PC-9 (cell line): ENCODE results near the gene CYP39A1. TPM values are rescaled to one million over a fixed set of nuclear protein-coding genes. Genes with fewer than 3 reads are reported as not detected.

Experiments used
- BruUV-seq: library from RNA; stranded (reverse); fragments of 400-500 nt; replicated peaks from 2 replicates; lab custom pipeline; 2021; lab: Mats Ljungman, UMichigan
- CTCF ChIA-PET: fragments of 300-600 bp; sonication (Branson Sonifier 250); formaldehyde crosslinking; loops from one replicate; lab custom pipeline; 2022; ENCODE audit warnings: antibody characterized with exemption; lab: Charles Lee
- POLR2A ChIA-PET: fragments of 300-600 bp; sonication (Branson Sonifier 250); formaldehyde crosslinking; loops from one replicate; lab custom pipeline; 2022; ENCODE audit warnings: antibody characterized with exemption; ENCODE audit not compliant: unreplicated experiment; lab: Charles Lee
- DNase-seq, 2 experiments: peaks; one replicate each; pipeline versions ENCODE4 v3.0.0 to v3.0.0-alpha.2; 2015 to 2022; ENCODE audit warnings: mixed read lengths in 1 of 2
- H2AFZ ChIP-seq: fragments of 200-600 bp; sonication (generic); 2 replicates; pipeline ENCODE4 v1.8.1; 2017; ENCODE audit warnings: antibody characterized with exemption
- H3F3A ChIP-seq: fragments of 200-600 bp; sonication (generic); 2 replicates; pipeline ENCODE4 v1.8.1; 2017; ENCODE audit warnings: antibody characterized with exemption, mild to moderate bottlenecking, low read depth; ENCODE audit not compliant: insufficient read depth
- H3K27ac ChIP-seq: fragments of 200-600 bp; sonication (generic); 2 replicates; pipeline ENCODE4 v1.6.1; 2016; ENCODE audit warnings: mixed run types
- H3K27me3 ChIP-seq: fragments of 200-600 bp; sonication (generic); 2 replicates; pipeline ENCODE4 v1.6.1; 2016; ENCODE audit warnings: low read depth, mixed run types; ENCODE audit not compliant: insufficient read depth
- H3K36me3 ChIP-seq: fragments of 200-600 bp; sonication (generic); 2 replicates; pipeline ENCODE4 v1.6.1; 2016; ENCODE audit warnings: low read depth, mixed run types
- H3K4me1 ChIP-seq: fragments of 200-600 bp; sonication (generic); replicated peaks from 2 replicates; pipeline ENCODE4 v1.6.1; 2016; ENCODE audit warnings: mixed run types; ENCODE audit not compliant: insufficient read depth
- H3K4me2 ChIP-seq: fragments of 200-600 bp; sonication (generic); 2 replicates; pipeline ENCODE4 v1.6.1; 2017; ENCODE audit warnings: mixed run types
- H3K4me3 ChIP-seq: fragments of 200-600 bp; sonication (generic); 2 replicates; pipeline ENCODE4 v1.6.1; 2016; ENCODE audit warnings: mixed run types
- H3K79me2 ChIP-seq: fragments of 200-600 bp; sonication (generic); 2 replicates; pipeline ENCODE4 v1.6.1; 2017; ENCODE audit warnings: low read depth, mixed run types
- H3K9me2 ChIP-seq: fragments of 200-600 bp; sonication (generic); 2 replicates; pipeline ENCODE4 v1.8.1; 2017; ENCODE audit warnings: mild to moderate bottlenecking; ENCODE audit not compliant: insufficient read depth
- H3K9me3 ChIP-seq: fragments of 200-600 bp; sonication (generic); 2 replicates; pipeline ENCODE4 v1.8.1; 2016; ENCODE audit warnings: low read depth; ENCODE audit not compliant: insufficient read depth
- H4K20me1 ChIP-seq: fragments of 200-600 bp; sonication (generic); 2 replicates; pipeline ENCODE4 v1.8.1; 2017; ENCODE audit not compliant: insufficient read depth
- EZH2 ChIP-seq: fragments of 200-600 bp; sonication (generic); IDR thresholded peaks from 2 replicates; pipeline ENCODE4 v1.8.0; 2017; ENCODE audit warnings: antibody characterized with exemption, low read depth
- intact Hi-C: fragments of 100-400 bp; cut with micrococcal nuclease; formaldehyde crosslinking; loops from one replicate; pipeline ENCODE4 v1.10.0; 2022; ENCODE audit not compliant: unreplicated experiment
- total RNA-seq: library from RNA; stranded (reverse); gene quantifications from 2 replicates; pipeline ENCODE4 v1.2.3, GENCODE V29; 2021
- TF ChIP-seq, protein P1 (sequence below): fragments of 200-600 bp; sonication (generic); conservative IDR thresholded peaks from 2 replicates; pipeline ENCODE4 v1.6.1; 2017; ENCODE audit warnings: mixed run types, antibody characterized with exemption, mild to moderate bottlenecking, moderate library complexity

The CYP39A1 gene
- total RNA-seq, 1 experiment from 2014 or later, result 5.6 TPM

DNA sequence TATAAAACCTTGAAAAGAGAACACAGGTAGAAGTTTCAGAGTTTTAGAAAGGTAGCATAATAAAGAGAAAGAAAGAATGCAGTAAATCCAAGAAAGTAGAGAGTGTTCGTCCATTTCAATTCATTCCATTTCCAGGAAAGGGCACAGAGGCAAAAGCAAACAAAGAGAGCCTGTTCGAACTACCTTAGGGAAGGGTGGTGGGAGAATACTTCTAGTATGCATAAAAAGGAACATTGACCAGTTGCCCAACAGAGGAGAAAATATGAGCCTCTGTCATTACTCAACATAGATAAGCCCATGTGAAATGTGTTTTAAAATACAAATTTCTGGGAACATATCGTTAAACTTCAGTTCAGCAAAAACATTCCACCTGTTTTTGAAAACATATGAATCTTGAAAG is 60.6 kb downstream of the CYP39A1 start:
- no peak overlapping the region for H2AFZ ChIP-seq
- intact Hi-C loops, result no loop called here
- no TSS peak for BruUV-seq

DNA sequence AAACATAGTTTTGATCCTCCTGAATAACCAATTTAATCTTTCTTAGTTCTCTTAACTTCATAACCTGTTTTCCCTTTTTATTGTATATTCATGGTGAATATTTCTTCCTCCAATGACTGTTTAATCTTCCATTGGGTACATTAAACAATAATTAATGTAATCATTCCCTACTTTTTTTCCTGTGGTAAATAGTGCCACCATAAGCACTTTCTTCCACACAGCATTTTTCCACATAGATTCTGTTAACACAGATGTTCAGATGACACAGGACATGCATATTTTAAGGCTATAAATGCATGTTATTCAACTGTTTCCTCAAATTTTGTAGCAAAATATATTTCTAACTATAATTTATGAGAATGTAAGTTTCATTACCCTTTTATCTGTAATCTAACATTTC is 61.9 kb downstream of the CYP39A1 start:
- DNase-seq, result no peak
- no peaks in the 10 kb centered on the region for H3K4me1 ChIP-seq
- TF ChIP-seq, protein P1, sequence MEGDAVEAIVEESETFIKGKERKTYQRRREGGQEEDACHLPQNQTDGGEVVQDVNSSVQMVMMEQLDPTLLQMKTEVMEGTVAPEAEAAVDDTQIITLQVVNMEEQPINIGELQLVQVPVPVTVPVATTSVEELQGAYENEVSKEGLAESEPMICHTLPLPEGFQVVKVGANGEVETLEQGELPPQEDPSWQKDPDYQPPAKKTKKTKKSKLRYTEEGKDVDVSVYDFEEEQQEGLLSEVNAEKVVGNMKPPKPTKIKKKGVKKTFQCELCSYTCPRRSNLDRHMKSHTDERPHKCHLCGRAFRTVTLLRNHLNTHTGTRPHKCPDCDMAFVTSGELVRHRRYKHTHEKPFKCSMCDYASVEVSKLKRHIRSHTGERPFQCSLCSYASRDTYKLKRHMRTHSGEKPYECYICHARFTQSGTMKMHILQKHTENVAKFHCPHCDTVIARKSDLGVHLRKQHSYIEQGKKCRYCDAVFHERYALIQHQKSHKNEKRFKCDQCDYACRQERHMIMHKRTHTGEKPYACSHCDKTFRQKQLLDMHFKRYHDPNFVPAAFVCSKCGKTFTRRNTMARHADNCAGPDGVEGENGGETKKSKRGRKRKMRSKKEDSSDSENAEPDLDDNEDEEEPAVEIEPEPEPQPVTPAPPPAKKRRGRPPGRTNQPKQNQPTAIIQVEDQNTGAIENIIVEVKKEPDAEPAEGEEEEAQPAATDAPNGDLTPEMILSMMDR, result no peak
- no peak for TF ChIP-seq EZH2

More for the DNA sequence above, 60.6 kb downstream of the CYP39A1 start:
- Histone ChIP-seq H3K9me2 (no peaks in the 10 kb centered on the region), H3K9me3 (no peaks in the 10 kb centered on the region), H3K27ac (no peak overlapping the region), H3K79me2 (no peaks in the 10 kb centered on the region), H3F3A (no peaks in the 10 kb centered on the region), H3K27me3 (no peaks in the 10 kb centered on the region), H3K36me3 (no peaks in the 10 kb centered on the region), H4K20me1 (no peaks in the 10 kb centered on the region), H3K4me2 (no peak overlapping the region), H3K4me3 (no peak overlapping the region), H3K4me1 (no peaks in the 10 kb centered on the region)
- TF ChIP-seq, protein P1, result no peak
- no peak for TF ChIP-seq EZH2
- POLR2A ChIA-PET, result no interaction called here
- DNase-seq, result no peak
- CTCF ChIA-PET, result no interaction called here

DNA sequence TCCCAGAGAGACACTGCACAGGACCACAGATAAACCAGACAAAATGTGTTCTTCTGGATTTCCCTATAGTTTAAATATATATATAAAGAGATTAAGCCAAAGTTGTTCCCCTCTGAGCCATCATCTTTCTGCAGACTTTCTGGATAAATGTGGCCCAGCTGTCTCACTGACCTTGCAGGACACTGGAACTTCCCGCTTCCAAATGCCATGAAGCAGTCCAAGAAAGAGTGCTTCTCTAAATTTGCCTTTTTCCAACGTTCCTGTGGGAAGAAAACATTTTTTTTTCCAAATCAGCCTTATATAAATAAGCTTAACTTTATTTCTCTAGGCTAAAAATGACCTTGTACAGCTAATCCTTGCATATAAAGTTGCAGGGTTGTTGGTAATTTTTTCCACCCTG is 65.7 kb downstream of the CYP39A1 start:
- Histone ChIP-seq H4K20me1 (no peaks in the 10 kb centered on the region), H3F3A (no peaks in the 10 kb centered on the region), H3K36me3 (no peaks in the 10 kb centered on the region), H2AFZ (no peak overlapping the region), H3K9me3 (no peaks in the 10 kb centered on the region), H3K4me3 (no peak overlapping the region), H3K79me2 (no peaks in the 10 kb centered on the region), H3K4me2 (no peak overlapping the region), H3K4me1 (peaks cover 7% of the 10 kb centered on the region; the same call in 1 of the 2 replicates), H3K27me3 (no peaks in the 10 kb centered on the region), H3K9me2 (no peaks in the 10 kb centered on the region), H3K27ac (no peak overlapping the region)
- BruUV-seq, result no TSS peak
- CTCF ChIA-PET, result no interaction called here
- DNase-seq, result no peak
- intact Hi-C loops, result no loop called here
- POLR2A ChIA-PET, result no interaction called here
- TF ChIP-seq, protein P1, result no peak
- no peak for TF ChIP-seq EZH2

More for the DNA sequence above, 61.9 kb downstream of the CYP39A1 start:
- BruUV-seq, result no TSS peak
- ChIA-PET CTCF (interaction anchor here (0.5 kb wide), 1 partner anchor 141 kb away, joined by 4 read pairs; no protein-coding TSS in a partner anchor), POLR2A (no interaction called here)
- Histone ChIP-seq H3K4me2 (no peak overlapping the region), H2AFZ (no peak overlapping the region), H3K9me2 (no peaks in the 10 kb centered on the region), H3K9me3 (no peaks in the 10 kb centered on the region), H3K27me3 (no peaks in the 10 kb centered on the region), H4K20me1 (no peaks in the 10 kb centered on the region), H3F3A (no peaks in the 10 kb centered on the region), H3K79me2 (no peaks in the 10 kb centered on the region), H3K36me3 (no peaks in the 10 kb centered on the region), H3K27ac (no peak overlapping the region), H3K4me3 (no peak overlapping the region)
- intact Hi-C loops, result no loop called here
